Type B pancreatic cell (in vitro differentiated cells): Measurements from ENCODE around the gene LRRIQ1. TPM values are rescaled to one million over a fixed set of nuclear protein-coding genes. Genes with fewer than 3 reads are reported as not detected.

Experiments
- DNase-seq: peaks from one replicate; pipeline ENCODE4 v3.0.0; 2021; ENCODE audit warnings: mixed read lengths; ENCODE audit not compliant: unreplicated experiment; ENCODE audit errors: extremely low spot score
- H3K27ac Mint-ChIP-seq: 2 replicates; pipeline ENCODE4 v1.8.0; 2021; ENCODE audit warnings: mild to moderate bottlenecking, mixed read lengths
- H3K27me3 Mint-ChIP-seq: 2 replicates; pipeline ENCODE4 v1.8.0; 2021; ENCODE audit warnings: mixed read lengths
- H3K36me3 Mint-ChIP-seq: 2 replicates; pipeline ENCODE4 v1.8.0; 2021; ENCODE audit warnings: mixed read lengths
- H3K4me1 Mint-ChIP-seq: one replicate; pipeline ENCODE4 v1.8.0; 2021; ENCODE audit warnings: mixed read lengths; ENCODE audit not compliant: unreplicated experiment
- H3K4me3 Mint-ChIP-seq: 2 replicates; pipeline ENCODE4 v1.8.0; 2021; ENCODE audit warnings: mild to moderate bottlenecking, mixed read lengths
- H3K9me3 Mint-ChIP-seq: 2 replicates; pipeline ENCODE4 v1.8.0; 2021; ENCODE audit warnings: mixed read lengths
- total RNA-seq: library from RNA; stranded (reverse); gene quantifications from 2 replicates; pipeline ENCODE4 v1.2.1, GENCODE V29; 2021; ENCODE audit warnings: low replicate concordance
- TF ChIP-seq, protein P1 (sequence below): fragments of 200-600 bp; sonication (generic); conservative IDR thresholded peaks from 2 replicates; pipeline ENCODE4 v1.5.0; 2021; ENCODE audit warnings: antibody characterized with exemption, mild to moderate bottlenecking

LRRIQ1 gene
- total RNA-seq, 1 donor from 2014 or later: 9.7 TPM

DNA sequence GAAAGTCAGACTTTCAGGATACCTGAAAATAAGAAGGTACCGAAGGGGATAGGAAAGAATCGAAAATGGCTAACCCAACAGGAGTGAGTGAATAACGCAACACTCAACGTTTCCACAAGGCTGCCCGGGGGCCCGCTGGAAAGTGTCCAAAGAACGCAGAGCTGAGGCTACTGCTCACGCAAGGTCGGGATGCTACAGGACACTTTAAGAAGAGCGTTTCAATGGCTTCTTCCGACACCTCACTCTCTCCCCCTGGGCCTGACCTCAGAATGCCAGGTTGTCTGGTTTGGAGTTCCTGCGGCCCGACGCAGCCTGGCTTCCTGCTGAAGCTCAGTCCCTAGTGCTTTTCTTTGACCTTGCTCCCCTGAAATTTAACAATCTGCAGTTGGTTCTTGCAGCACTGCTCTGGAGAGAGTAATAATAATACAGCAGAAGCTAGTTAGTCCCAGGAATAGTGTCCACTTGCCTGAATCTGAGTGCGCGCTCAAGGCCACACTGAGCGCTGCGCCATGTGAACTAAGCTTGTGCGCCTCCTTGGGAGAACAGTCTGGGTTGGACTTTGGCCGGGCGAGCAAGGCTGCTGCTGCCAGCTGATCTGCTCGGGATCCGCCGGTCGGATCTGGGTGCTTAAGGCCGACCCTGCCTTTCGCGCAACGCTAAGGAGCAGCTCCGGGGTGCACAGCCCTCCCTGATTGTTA lies 241.9 kb downstream of the LRRIQ1 start:
- Mint-ChIP-seq H3K36me3 (no peaks in the 10 kb centered on the region), H3K9me3 (no peaks in the 10 kb centered on the region), H3K4me1 (peaks cover 10% of the 10 kb centered on the region), H3K27ac (no peak overlapping the region), H3K4me3 (peak overlapping the region; percentile 76), H3K27me3 (peaks cover 85% of the 10 kb centered on the region)
- DNase-seq: no peak
- TF ChIP-seq, protein P1, sequence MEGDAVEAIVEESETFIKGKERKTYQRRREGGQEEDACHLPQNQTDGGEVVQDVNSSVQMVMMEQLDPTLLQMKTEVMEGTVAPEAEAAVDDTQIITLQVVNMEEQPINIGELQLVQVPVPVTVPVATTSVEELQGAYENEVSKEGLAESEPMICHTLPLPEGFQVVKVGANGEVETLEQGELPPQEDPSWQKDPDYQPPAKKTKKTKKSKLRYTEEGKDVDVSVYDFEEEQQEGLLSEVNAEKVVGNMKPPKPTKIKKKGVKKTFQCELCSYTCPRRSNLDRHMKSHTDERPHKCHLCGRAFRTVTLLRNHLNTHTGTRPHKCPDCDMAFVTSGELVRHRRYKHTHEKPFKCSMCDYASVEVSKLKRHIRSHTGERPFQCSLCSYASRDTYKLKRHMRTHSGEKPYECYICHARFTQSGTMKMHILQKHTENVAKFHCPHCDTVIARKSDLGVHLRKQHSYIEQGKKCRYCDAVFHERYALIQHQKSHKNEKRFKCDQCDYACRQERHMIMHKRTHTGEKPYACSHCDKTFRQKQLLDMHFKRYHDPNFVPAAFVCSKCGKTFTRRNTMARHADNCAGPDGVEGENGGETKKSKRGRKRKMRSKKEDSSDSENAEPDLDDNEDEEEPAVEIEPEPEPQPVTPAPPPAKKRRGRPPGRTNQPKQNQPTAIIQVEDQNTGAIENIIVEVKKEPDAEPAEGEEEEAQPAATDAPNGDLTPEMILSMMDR: no peak

DNA sequence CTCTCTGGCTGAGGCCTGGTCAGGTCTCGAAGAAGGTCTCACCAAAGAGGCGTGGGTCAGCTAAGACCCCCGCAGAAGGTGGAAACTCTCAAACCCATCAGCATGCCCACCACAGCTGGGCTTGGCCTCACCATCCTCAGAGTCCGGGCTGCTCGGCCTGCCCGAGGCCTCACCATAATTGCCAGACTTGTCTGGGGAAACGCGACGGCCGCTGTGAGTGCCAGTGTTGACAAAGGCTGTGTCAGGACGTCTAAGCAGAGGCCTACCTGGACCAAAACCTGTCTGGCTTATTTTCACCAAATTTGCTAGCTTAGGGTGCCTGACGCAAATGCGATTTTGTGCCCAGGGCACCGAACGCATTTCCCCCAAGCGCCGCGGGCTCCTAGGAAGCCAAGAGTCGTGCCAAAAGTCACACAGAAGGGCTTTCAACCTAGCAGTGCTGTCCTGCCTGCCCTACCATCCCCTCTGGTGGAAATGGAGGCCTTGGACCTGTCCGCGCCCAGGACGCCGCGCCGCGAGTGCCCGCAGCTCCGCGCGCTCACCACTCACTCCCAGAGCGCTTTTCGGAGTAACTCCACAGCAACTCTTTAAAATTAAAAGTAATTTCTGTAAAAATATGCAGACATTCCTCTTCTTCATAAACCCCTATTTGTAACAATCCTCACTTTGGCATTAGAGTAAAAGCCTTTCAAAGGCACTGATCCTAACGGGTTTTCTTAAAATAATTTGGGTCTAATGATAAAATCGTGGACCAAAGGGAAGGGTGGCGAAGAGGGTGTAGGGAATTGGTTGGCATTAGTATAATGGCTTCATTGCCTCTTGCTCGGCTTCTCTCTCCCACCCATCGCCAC lies 242.7 kb downstream of the LRRIQ1 start:
- H3K27me3 Mint-ChIP-seq: peaks cover 84% of the 10 kb centered on the region
- peak overlapping the region; percentile 99 for H3K4me3 Mint-ChIP-seq
- H3K9me3 Mint-ChIP-seq: no peaks in the 10 kb centered on the region
- H3K4me1 Mint-ChIP-seq: peaks cover 15% of the 10 kb centered on the region
- TF ChIP-seq, protein P1: no peak
- H3K36me3 Mint-ChIP-seq: peaks cover 5% of the 10 kb centered on the region
- no peak overlapping the region for H3K27ac Mint-ChIP-seq
- DNase-seq: no peak

DNA sequence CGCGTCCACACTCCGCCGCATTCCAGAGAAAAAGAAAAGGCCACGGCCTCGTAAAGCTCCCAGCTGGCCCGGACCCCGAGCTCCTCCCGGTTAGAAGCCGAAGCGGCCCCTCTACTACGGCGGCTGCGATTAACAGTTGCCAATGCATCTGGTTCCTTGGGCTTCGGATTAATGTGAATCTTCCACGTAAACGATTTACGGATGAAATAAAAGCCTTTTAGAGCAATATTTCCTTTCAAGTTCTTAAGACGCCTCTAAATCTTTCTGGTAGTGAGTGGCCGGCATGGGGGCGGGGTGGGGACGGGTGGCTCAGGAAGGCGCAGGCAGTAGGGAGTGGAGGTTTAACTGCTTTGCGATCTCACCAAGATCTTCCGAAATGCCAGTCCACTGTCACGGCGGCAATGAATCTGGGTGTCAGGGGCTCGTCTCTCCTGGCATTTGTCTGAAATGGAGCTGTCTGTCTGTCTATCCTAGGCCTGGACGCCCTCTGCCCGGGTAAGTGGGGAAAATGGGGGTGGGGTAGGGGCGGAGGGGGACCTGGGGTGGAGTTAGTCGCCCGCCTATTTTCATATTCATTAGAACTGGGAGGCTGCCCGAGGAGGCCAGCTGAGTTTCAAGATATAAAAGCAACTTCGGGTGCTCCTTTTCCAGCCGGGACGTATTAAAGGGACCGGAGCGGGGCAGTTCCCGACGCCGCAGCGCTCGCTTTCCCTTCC lies 243.5 kb downstream of the LRRIQ1 start:
- peaks cover 15% of the 10 kb centered on the region for H3K4me1 Mint-ChIP-seq
- DNase-seq: no peak
- peaks cover 6% of the 10 kb centered on the region for H3K36me3 Mint-ChIP-seq
- H3K9me3 Mint-ChIP-seq: no peaks in the 10 kb centered on the region
- H3K27ac Mint-ChIP-seq: peak overlapping the region; percentile 92
- peaks cover 76% of the 10 kb centered on the region for H3K27me3 Mint-ChIP-seq
- TF ChIP-seq, protein P1: no peak
- peak overlapping the region; percentile 99 for H3K4me3 Mint-ChIP-seq

DNA sequence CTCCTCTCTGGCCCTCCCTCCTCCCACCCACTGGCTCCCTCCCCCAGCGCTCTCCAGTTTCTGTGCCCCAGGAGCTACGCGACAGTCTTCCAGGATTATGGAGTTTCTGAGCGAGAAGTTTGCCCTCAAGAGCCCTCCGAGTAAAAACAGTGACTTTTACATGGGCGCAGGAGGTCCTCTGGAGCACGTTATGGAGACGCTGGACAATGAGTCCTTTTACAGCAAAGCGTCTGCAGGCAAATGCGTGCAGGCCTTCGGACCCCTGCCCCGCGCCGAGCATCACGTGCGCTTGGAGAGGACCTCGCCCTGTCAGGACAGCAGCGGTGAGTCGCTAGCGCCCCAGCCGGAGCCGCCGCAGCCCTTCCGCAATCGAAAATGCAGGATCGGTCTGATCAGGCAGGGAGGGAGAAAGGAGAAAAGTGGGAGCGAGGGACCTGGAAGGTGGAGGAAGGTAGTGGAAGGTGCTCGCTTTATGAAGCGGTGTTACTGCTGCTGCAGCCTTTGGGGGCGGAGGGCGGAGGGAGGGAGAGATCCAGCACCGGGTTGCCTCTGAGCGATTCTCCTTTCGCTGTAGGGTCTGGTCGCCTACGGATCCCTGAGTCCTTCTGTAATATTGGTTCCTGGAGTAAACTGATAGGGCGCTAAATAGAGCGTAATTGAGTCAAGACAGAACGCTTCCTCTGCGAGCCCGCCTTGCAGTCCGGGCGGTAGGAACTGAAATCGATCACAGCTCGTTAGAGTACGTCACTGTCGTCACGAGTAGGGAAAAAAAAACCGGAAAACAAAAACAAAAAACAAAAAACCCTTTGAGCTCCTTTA lies 244.2 kb downstream of the LRRIQ1 start, which contains the start of gene ALX1:
Gene ALX1, plus strand, starts transcription at position 56 of the 819 bp plus-strand sequence. Its CDS starts 42 bp downstream, at position 98.
- H3K9me3 Mint-ChIP-seq: no peaks in the 10 kb centered on the region
- H3K27me3 Mint-ChIP-seq: peaks cover 72% of the 10 kb centered on the region
- H3K4me3 Mint-ChIP-seq: peak within 1 kb of the TSS; percentile 99
- peak within 1 kb of the TSS; percentile 92 for H3K27ac Mint-ChIP-seq
- H3K4me1 Mint-ChIP-seq: peaks cover 13% of the 10 kb centered on the region
- TF ChIP-seq, protein P1: no peak
- peaks cover 6% of the 10 kb centered on the region for H3K36me3 Mint-ChIP-seq
- DNase-seq: no peak
